Measurements from ENCODE around the gene KRT76.

KRT76 gene

DNA sequence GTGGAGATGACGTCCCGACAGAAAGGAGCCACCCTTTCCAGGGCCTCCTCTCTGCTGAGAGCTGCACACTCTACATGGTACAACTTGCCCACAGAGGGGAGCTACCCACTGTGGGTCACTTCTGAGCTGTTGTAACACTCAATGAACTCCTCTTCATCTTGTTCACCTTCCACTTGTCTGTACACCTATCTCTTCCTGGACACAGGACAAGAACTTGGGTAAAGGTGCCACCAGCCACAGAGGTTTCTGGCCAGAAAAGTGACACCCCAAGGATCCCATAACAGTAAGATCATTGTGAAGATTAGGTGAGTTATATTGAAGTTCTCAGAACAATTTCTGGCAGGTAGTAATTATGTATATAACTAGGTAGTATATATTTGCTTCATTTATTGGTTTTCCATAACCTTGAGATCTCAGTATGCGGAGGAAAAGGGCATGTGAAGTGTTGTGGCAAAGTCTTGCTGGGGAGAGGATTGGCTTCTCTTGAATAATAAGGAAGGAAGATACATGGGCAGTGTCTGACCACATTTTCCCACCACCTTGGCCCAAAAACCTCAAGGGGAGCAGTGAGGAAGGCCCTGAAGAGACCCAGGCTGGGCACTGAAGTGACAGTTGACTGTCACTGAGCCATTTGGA lies 34.2 kb downstream of the KRT76 start:
- no peak for DNase-seq (ENCODE audit: low spot score)
- H3K27ac ChIP-seq, result no peak overlapping the region
- H3K4me3 ChIP-seq, result no peak overlapping the region
- TF ChIP-seq, protein P1, sequence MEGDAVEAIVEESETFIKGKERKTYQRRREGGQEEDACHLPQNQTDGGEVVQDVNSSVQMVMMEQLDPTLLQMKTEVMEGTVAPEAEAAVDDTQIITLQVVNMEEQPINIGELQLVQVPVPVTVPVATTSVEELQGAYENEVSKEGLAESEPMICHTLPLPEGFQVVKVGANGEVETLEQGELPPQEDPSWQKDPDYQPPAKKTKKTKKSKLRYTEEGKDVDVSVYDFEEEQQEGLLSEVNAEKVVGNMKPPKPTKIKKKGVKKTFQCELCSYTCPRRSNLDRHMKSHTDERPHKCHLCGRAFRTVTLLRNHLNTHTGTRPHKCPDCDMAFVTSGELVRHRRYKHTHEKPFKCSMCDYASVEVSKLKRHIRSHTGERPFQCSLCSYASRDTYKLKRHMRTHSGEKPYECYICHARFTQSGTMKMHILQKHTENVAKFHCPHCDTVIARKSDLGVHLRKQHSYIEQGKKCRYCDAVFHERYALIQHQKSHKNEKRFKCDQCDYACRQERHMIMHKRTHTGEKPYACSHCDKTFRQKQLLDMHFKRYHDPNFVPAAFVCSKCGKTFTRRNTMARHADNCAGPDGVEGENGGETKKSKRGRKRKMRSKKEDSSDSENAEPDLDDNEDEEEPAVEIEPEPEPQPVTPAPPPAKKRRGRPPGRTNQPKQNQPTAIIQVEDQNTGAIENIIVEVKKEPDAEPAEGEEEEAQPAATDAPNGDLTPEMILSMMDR (IDR thresholded peaks at IDR 0.05), result no peak

DNA sequence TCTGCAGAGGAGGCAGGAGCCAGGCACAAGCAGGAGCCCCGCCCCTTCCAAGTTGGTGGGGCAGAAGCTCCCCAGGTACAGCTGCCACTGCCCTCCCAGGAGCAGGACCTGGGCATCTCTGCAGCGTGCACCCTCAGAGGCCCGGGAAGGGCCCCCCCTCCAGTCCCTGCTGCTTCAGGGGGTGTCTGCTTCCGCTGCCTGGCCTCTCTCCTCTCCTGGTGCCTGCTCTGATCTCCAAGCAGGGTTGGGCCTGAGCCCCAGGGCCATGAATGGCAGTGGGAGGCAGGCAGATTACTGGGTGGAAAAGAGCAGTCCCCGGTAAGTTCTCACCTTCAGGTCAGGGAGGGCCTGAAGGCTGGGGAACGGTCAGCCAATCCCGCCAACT lies 35.0 kb downstream of the KRT76 start:
- no peak for DNase-seq (ENCODE audit: low spot score)
- Histone ChIP-seq H3K4me3 (no peak overlapping the region), H3K27ac (no peak overlapping the region)
- TF ChIP-seq, protein P1 (IDR thresholded peaks at IDR 0.05), result no peak

GRCh38 chr12:52741375-52742195 lies 35.6 kb downstream of the KRT76 start:
- H3K4me3 ChIP-seq, result no peak overlapping the region
- TF ChIP-seq, protein P1 (IDR thresholded peaks at IDR 0.05), result no peak
- no peak for DNase-seq (ENCODE audit: low spot score)
- H3K27ac ChIP-seq, result no peak overlapping the region

GRCh38 chr12:52740584-52740983 lies 36.6 kb downstream of the KRT76 start:
- TF ChIP-seq, protein P1 (IDR thresholded peaks at IDR 0.05), result no peak
- Histone ChIP-seq H3K4me3 (no peak overlapping the region), H3K27ac (no peak overlapping the region)
- no peak for DNase-seq (ENCODE audit: low spot score)

DNA sequence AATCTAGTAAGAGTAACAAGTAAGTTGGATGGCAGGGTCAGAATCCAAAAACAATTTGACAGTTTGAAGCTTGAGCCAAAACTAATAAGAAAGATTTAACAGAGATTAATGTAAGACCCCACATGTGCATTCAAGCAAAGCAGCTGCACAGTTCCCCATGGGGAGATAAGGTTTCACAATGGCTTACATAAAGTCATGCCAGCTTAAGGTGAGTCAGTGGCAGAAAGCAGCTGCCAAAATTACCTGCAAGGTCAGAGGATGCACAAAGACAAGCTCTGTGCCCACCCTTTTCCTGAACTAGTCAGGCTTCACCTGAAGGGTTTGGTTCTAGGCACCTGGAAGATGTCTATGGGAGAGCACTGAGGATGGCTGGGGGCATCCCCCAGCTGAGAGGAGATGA lies 37.2 kb downstream of the KRT76 start:
- DNase-seq (ENCODE audit: low spot score), result no peak
- H3K27ac ChIP-seq, result no peak overlapping the region
- no peak overlapping the region for H3K4me3 ChIP-seq
- TF ChIP-seq, protein P1 (IDR thresholded peaks at IDR 0.05), result no peak

- Histone ChIP-seq H3K27ac (no peak overlapping the region), H3K4me3 (no peak overlapping the region)
- no peak for DNase-seq (ENCODE audit: low spot score)
- TF ChIP-seq, protein P1 (IDR thresholded peaks at IDR 0.05), result no peak
These were observed 41.1 kb downstream of the KRT76 start for GRCh38 chr12:52735816-52736632.
